Adrenal gland (tissue), 12 donors: ENCODE data around the gene ETV6. TPM values are rescaled to one million over a fixed set of nuclear protein-coding genes. Genes with fewer than 3 reads are reported as not detected.

Experiments
- DNase-seq, 7 donors: peaks; one replicate each; pipeline ENCODE4 v3.0.0-alpha.2; 2019 to 2020
- H3K27ac ChIP-seq, 5 donors: fragments of 200-600 bp; sonication (generic) in 4 of 5; 1 replicate in 3 of 5; 2 replicates in 2 of 5; pipeline versions ENCODE4 v1.5.1 to v1.8.0; 2016 to 2020; ENCODE audit warnings: mild to moderate bottlenecking in 1 of 5
- H3K27me3 ChIP-seq: fragments of 200-600 bp; 2 replicates; pipeline ENCODE4 v1.8.0; 2021
- H3K36me3 ChIP-seq, 2 donors: fragments of 200-600 bp; replicated peaks in 1 of 2; 1 replicate in 1 of 2; 2 replicates in 1 of 2; pipeline versions ENCODE4 v1.5.1 to v1.8.0; 2018 to 2022
- H3K4me1 ChIP-seq, 2 donors: fragments of 200-600 bp; replicated peaks in 1 of 2; 1 replicate in 1 of 2; 2 replicates in 1 of 2; pipeline versions ENCODE4 v1.5.1 to v1.8.0; 2018 to 2021
- H3K4me3 ChIP-seq, 4 donors: fragments of 200-600 bp; sonication (generic) in 3 of 4; one replicate each; pipeline ENCODE4 v1.5.1; 2016 to 2018
- H3K9me3 ChIP-seq, 3 donors: fragments of 200-600 bp; sonication (generic) in 1 of 3; replicated peaks in 1 of 3; 1 replicate in 2 of 3; 2 replicates in 1 of 3; pipeline versions ENCODE4 v1.5.1 to v1.8.0; 2016 to 2021
- POLR2A ChIP-seq, 2 donors: fragments of 450-650 bp; IDR thresholded peaks; one replicate each; pipeline ENCODE4 v1.6.1; 2017; ENCODE audit warnings: antibody characterized with exemption in 2 of 2, mild to moderate bottlenecking in 2 of 2, moderate library complexity in 1 of 2
- WGBS, 4 donors: extraction: QIAGEN DNeasy Blood & Tissue Kit in 2 of 4; methylation state at CpG; one replicate each; pipeline versions ENCODE4 v1.1.5 to v1.1.7; 2013 to 2017; 5-methylcytosine and 5-hydroxymethylcytosine counted together
- intact Hi-C, 2 donors: fragments of 100-400 bp; cut with DNase I; formaldehyde crosslinking; loops; one replicate each; pipeline versions ENCODE4 v1.14.1 to v1.15.0; 2022 to 2023
- polyA plus RNA-seq, 3 donors: library from polyadenylated mRNA; stranded (reverse); fragments of 200-250 nt in 2 of 3; fragments of 350-450 nt in 1 of 3; fragmentation: Illumina TruSeq in 1 of 3; extraction: RNeasy Lipid Tissue Mini Kit (QIAGEN cat#74804) in 1 of 3; gene quantifications; one replicate each; pipeline ENCODE4 v1.2.3, GENCODE V29; 2013 to 2014
- total RNA-seq, 9 donors: library from RNA; depleted of rRNA in 4 of 9; stranded (reverse); fragments of >200 nt in 4 of 9; fragments of 120-200 nt in 1 of 9; fragmentation: NEBNext Ultra II Directional in 1 of 9; extraction: Animal tissue kit (Norgen Biotek cat#: 25700) in 1 of 9; gene quantifications; one replicate each; pipeline versions ENCODE4 v1.1.0 to v1.2.4, GENCODE V29; 2013 to 2023
- TF ChIP-seq, protein P1 (sequence below), 6 experiments: fragments of 450-650 bp in 4 of 6; fragments of 200-600 bp in 2 of 6; sonication (generic) in 1 of 6; IDR thresholded peaks; 1 replicate in 5 of 6; 2 replicates in 1 of 6; pipeline versions ENCODE4 v1.5.1 to v1.8.0; 2016 to 2021; ENCODE audit warnings: antibody characterized with exemption in 6 of 6, mild to moderate bottlenecking in 2 of 6, moderate library complexity in 1 of 6
- donor health status: healthy with polysubstance abuse.
- donor health status: Bipolar disorder and iron deficiency.
- donor health status: DM: yes; HTN: yes; CAD: no.
- donor health status: DM: no; HTN: no; CAD: no.
- donor health status: DM: no; HTN: no; CAD: no.
- donor health status: DM: yes; HTN: yes; CAD: no.

Gene ETV6
- total and polyA plus RNA-seq, 12 donors: 9.6 to 46.6 (median 19.5) TPM

GRCh38 chr12:11732715-11733114 lies 83.2 kb downstream of the ETV6 start:
- intact Hi-C loops: no loop called here
- no peaks in the 10 kb centered on the region for H3K36me3 ChIP-seq
- TF ChIP-seq, protein P1, sequence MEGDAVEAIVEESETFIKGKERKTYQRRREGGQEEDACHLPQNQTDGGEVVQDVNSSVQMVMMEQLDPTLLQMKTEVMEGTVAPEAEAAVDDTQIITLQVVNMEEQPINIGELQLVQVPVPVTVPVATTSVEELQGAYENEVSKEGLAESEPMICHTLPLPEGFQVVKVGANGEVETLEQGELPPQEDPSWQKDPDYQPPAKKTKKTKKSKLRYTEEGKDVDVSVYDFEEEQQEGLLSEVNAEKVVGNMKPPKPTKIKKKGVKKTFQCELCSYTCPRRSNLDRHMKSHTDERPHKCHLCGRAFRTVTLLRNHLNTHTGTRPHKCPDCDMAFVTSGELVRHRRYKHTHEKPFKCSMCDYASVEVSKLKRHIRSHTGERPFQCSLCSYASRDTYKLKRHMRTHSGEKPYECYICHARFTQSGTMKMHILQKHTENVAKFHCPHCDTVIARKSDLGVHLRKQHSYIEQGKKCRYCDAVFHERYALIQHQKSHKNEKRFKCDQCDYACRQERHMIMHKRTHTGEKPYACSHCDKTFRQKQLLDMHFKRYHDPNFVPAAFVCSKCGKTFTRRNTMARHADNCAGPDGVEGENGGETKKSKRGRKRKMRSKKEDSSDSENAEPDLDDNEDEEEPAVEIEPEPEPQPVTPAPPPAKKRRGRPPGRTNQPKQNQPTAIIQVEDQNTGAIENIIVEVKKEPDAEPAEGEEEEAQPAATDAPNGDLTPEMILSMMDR (IDR thresholded peaks at IDR 0.05): no peak
- no peak for TF ChIP-seq POLR2A (IDR thresholded peaks at IDR 0.05)
- DNase-seq: no peak
- no peak overlapping the region for H3K27ac ChIP-seq
- no peaks in the 10 kb centered on the region for H3K9me3 ChIP-seq
- H3K4me1 ChIP-seq: peaks cover 9 to 33% of the 10 kb centered on the region in 2 donors
- H3K27me3 ChIP-seq: no peaks in the 10 kb centered on the region
- WGBS, 4 donors: 85 to 92% (median 87%) methylated on average over 2 of the region's 2 CpGs
- no peak overlapping the region for H3K4me3 ChIP-seq

GRCh38 chr12:11734580-11735180 lies 85.2 kb downstream of the ETV6 start:
- H3K4me1 ChIP-seq: peaks cover under 1 to 25% of the 10 kb centered on the region in 2 donors
- H3K27ac ChIP-seq: no peak overlapping the region
- 75 to 79% (median 76%) methylated on average over 5 of the region's 5 CpGs for WGBS, 4 donors
- no peak for TF ChIP-seq POLR2A (IDR thresholded peaks at IDR 0.05)
- TF ChIP-seq, protein P1 (IDR thresholded peaks at IDR 0.05): no peak
- no peak overlapping the region for H3K4me3 ChIP-seq
- H3K9me3 ChIP-seq: no peaks in the 10 kb centered on the region
- DNase-seq: no peak
- no peaks in the 10 kb centered on the region for H3K36me3 ChIP-seq
- intact Hi-C loops: no loop called here
- no peaks in the 10 kb centered on the region for H3K27me3 ChIP-seq

- 91 to 95% (median 93%) methylated on average over 6 of the region's 6 CpGs for WGBS, 4 donors
- no peak overlapping the region for H3K27ac ChIP-seq
Observed at GRCh38 chr12:11738450-11738849, 89.0 kb downstream of the ETV6 start.

GRCh38 chr12:11739980-11740577 lies 90.6 kb downstream of the ETV6 start:
- intact Hi-C loops: no loop called here
- no peak for DNase-seq
- H3K36me3 ChIP-seq: no peaks in the 10 kb centered on the region
- H3K27ac ChIP-seq: no peak overlapping the region
- TF ChIP-seq POLR2A (IDR thresholded peaks at IDR 0.05): no peak
- TF ChIP-seq, protein P1 (IDR thresholded peaks at IDR 0.05): no peak
- no peak overlapping the region for H3K4me3 ChIP-seq
- H3K4me1 ChIP-seq: peaks cover 0 to 5% of the 10 kb centered on the region in 2 donors
- 82 to 91% (median 87%) methylated on average over 9 of the region's 9 CpGs for WGBS, 4 donors
- H3K9me3 ChIP-seq: no peaks in the 10 kb centered on the region
- no peaks in the 10 kb centered on the region for H3K27me3 ChIP-seq

More at GRCh38 chr12:11738450-11738849, 89.0 kb downstream of the ETV6 start:
- Histone ChIP-seq H3K4me1 (peaks cover 0 to 5% of the 10 kb centered on the region in 2 donors), H3K4me3 (no peak overlapping the region), H3K27me3 (no peaks in the 10 kb centered on the region), H3K9me3 (no peaks in the 10 kb centered on the region), H3K36me3 (no peaks in the 10 kb centered on the region)
- TF ChIP-seq POLR2A (IDR thresholded peaks at IDR 0.05): no peak
- TF ChIP-seq, protein P1 (IDR thresholded peaks at IDR 0.05): no peak
- DNase-seq: no peak
- intact Hi-C loops: no loop called here
